K562 (cell line): Measurements from ENCODE around the gene FNBP1. TPM values are rescaled to one million over a fixed set of nuclear protein-coding genes. Genes with fewer than 3 reads are reported as not detected.
A peak's percentile ranks its signal among the peaks of the same experiment; 100 is the strongest.

Source experiments
- BHLHE40 ChIP-seq: IDR thresholded peaks from 2 replicates; pipeline ENCODE4 v1.6.1; 2011; ENCODE audit warnings: low read length, improper control_type of control experiment
- C11orf30 ChIP-seq: fragments of 450-650 bp; IDR thresholded peaks from 2 replicates; pipeline ENCODE4 v1.6.1; 2016; ENCODE audit warnings: low read depth, mild to moderate bottlenecking
- CREM ChIP-seq: IDR thresholded peaks from 2 replicates; pipeline ENCODE4 v1.6.1; 2014; ENCODE audit warnings: antibody characterized with exemption, low read depth
- HDAC1 ChIP-seq, 2 experiments: fragments of 450-650 bp; IDR thresholded peaks; 2 replicates each; pipeline ENCODE4 v1.6.1; 2016 to 2017; ENCODE audit warnings: inconsistent platforms in 1 of 2, mild to moderate bottlenecking in 1 of 2, moderate library complexity in 1 of 2
- LCOR ChIP-seq: sonication (generic); formaldehyde crosslinking; IDR thresholded peaks from 2 replicates; pipeline ENCODE4 v1.8.0; 2022; ENCODE audit warnings: mild to moderate bottlenecking, missing genetic modification reagents
- SAFB2 ChIP-seq: fragments of 200-400 bp; formaldehyde crosslinking; IDR thresholded peaks from 2 replicates; pipeline ENCODE4 v1.6.1; 2018; ENCODE audit warnings: borderline replicate concordance, low read length, low read depth, moderate library complexity; ENCODE audit not compliant: severe bottlenecking
- SMAD4 ChIP-seq: fragments of 250-450 bp; sonication (Bioruptor Pico); conservative IDR thresholded peaks from 2 replicates; pipeline ENCODE4 v1.8.0; 2021; ENCODE audit warnings: inconsistent platforms, mild to moderate bottlenecking, moderate library complexity
- SNIP1 ChIP-seq: fragments of 450-650 bp; IDR thresholded peaks from 2 replicates; pipeline ENCODE4 v1.7.1; 2017; ENCODE audit warnings: low read depth, mild to moderate bottlenecking
- SOX6 ChIP-seq: fragments of 450-650 bp; IDR thresholded peaks from 2 replicates; pipeline ENCODE4 v1.6.1; 2014; ENCODE audit warnings: mild to moderate bottlenecking
- TGIF2 ChIP-seq: sonication (generic); formaldehyde crosslinking; IDR thresholded peaks from 2 replicates; pipeline ENCODE4 v1.8.1; 2022; ENCODE audit warnings: mild to moderate bottlenecking, missing genetic modification reagents, moderate library complexity
- XRCC3 ChIP-seq: fragments of 450-650 bp; IDR thresholded peaks from 2 replicates; pipeline ENCODE4 v1.6.1; 2017; ENCODE audit warnings: mild to moderate bottlenecking, moderate library complexity
- ZNF253 ChIP-seq: fragments of 250-450 bp; sonication (Bioruptor Pico); conservative IDR thresholded peaks from 2 replicates; pipeline ENCODE4 v1.6.1; 2021; ENCODE audit warnings: mild to moderate bottlenecking
- ZNF644 ChIP-seq: fragments of 200-800 bp; sonication (Bioruptor generic); IDR thresholded peaks from 2 replicates; pipeline ENCODE4 v1.6.1; 2016; ENCODE audit warnings: low read depth, missing genetic modification characterization, missing compliant biosample characterization
- ZNF77 ChIP-seq: fragments of 250-450 bp; sonication (Bioruptor Pico); IDR thresholded peaks from 2 replicates; pipeline ENCODE4 v1.5.0; 2020
- polyA plus RNA-seq, 8 experiments: library from polyadenylated mRNA; depleted of rRNA in 4 of 8; stranded (reverse) in 5 of 8; unstranded in 3 of 8; fragments of >200 nt; fragmentation: Nextera tagmentation in 2 of 8; fragmentation: Illumina TruSeq in 1 of 8; extraction: Ambion mirVana in 2 of 8; extraction: Trizol in 1 of 8; gene quantifications; 2 replicates each; pipeline versions ENCODE4 v1.2.1 to v1.2.3, GENCODE V29; 2011 to 2014; ENCODE audit warnings: inconsistent platforms in 1 of 8, missing spikeins in 1 of 8
- total RNA-seq, 7 experiments: library from RNA; depleted of rRNA in 6 of 7; stranded (reverse); fragments of >200 nt in 6 of 7; fragmentation: Illumina TruSeq in 2 of 7; extraction: Trizol in 2 of 7; gene quantifications; 2 replicates each; pipeline versions ENCODE4 v1.2.1 to v1.2.3, GENCODE V29; 2011 to 2021; ENCODE audit warnings: low replicate concordance in 1 of 7
- TF ChIP-seq, protein P1 (sequence below): fragments of 450-650 bp; IDR thresholded peaks from 2 replicates; pipeline ENCODE4 v1.6.1; 2018; ENCODE audit not compliant: partially characterized antibody
- TF ChIP-seq, protein P2 (sequence below): fragments of 450-650 bp; IDR thresholded peaks from 2 replicates; pipeline ENCODE4 v1.6.1; 2017; ENCODE audit warnings: antibody characterized with exemption
- TF ChIP-seq, protein P3 (sequence below): fragments of 250-450 bp; sonication (Bioruptor Pico); IDR thresholded peaks from 2 replicates; pipeline ENCODE4 v1.9.0; 2021; ENCODE audit warnings: mild to moderate bottlenecking, inconsistent platforms
- TF ChIP-seq, protein P4 (sequence below): fragments of 200-800 bp; sonication (Bioruptor generic); IDR thresholded peaks from 2 replicates; pipeline ENCODE4 v1.6.1; 2017; ENCODE audit warnings: missing genetic modification characterization, missing compliant biosample characterization

FNBP1 gene
- total and polyA plus RNA-seq, 9 of the 15 experiments (the other 6 are each of a cell fraction or from before 2014, with no cell fraction given), result 1.8 to 14.9 (median 7.6) TPM

DNA sequence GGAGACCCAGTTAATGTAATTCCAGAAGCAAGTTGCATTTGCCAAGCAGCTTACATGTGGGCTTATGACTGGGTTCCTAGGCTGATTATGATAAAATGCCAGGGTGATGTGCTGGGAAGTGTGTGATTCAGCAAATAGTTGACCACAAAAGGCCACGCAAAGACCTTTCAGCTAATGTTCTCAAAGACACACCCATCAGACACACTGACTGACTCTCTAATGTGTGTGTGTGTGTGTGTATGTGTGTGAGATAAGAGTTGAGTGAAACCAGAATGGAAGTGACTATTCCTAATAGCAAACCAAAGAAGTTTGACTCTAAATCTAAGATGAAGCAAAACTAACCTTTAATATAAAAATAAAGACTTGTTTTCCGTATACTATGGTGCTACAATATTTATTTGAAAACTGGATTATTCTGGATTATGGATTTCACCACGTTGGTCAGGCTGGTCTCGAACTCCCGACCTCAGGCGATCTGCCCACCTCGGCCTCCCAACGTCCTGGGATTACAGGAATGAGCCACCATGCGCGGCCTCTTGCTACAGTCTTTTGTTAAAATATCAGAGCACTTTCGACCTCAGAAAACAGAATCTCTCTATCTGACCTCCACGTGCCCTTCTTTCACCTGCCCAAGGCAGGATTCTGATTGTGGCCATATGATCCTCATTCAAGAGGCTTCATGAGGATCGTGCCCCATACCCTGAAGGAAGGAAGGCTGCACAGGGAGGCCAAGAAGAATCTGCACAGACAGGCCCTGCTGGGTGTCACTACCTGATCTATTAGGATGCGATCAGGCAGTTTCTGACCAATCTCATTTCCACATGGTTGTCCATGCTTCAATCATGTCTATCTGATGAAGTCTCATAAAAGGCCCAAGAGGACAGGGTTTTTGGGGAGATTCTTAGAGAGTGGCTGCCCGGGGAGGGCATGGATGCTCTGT is 132.1 kb downstream of the FNBP1 start (continued):
- TF ChIP-seq LCOR (CRISPR knock-in tag) (no peak), SMAD4 (peak; percentile 70; the same call in 1 of the 2 replicates), C11orf30 (peak; percentile 98), SAFB2 (no peak), BHLHE40 (peak; percentile 89), ZNF77 (CRISPR knock-in tag) (no peak), XRCC3 (no peak), CREM (peak; percentile 78), SOX6 (peak; percentile 96), SNIP1 (no peak), ZNF644 (tag) (0 out of 2 replicates have a peak, but pooled peaks have one; percentile 40), TGIF2 (no peak), HDAC1 (IDR thresholded peaks at IDR 0.05) (peak; percentile 59 to 98; a peak in 3 of 4 replicates), ZNF253 (CRISPR knock-in tag) (no peak)
- TF ChIP-seq, protein P1, sequence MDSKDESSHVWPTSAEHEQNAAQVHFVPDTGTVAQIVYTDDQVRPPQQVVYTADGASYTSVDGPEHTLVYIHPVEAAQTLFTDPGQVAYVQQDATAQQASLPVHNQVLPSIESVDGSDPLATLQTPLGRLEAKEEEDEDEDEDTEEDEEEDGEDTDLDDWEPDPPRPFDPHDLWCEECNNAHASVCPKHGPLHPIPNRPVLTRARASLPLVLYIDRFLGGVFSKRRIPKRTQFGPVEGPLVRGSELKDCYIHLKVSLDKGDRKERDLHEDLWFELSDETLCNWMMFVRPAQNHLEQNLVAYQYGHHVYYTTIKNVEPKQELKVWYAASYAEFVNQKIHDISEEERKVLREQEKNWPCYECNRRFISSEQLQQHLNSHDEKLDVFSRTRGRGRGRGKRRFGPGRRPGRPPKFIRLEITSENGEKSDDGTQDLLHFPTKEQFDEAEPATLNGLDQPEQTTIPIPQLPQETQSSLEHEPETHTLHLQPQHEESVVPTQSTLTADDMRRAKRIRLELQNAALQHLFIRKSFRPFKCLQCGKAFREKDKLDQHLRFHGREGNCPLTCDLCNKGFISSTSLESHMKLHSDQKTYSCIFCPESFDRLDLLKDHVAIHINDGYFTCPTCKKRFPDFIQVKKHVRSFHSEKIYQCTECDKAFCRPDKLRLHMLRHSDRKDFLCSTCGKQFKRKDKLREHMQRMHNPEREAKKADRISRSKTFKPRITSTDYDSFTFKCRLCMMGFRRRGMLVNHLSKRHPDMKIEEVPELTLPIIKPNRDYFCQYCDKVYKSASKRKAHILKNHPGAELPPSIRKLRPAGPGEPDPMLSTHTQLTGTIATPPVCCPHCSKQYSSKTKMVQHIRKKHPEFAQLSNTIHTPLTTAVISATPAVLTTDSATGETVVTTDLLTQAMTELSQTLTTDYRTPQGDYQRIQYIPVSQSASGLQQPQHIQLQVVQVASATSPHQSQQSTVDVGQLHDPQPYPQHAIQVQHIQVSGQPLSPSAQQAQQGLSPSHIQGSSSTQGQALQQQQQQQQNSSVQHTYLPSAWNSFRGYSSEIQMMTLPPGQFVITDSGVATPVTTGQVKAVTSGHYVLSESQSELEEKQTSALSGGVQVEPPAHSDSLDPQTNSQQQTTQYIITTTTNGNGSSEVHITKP, result peak; percentile 24
- TF ChIP-seq, protein P2, sequence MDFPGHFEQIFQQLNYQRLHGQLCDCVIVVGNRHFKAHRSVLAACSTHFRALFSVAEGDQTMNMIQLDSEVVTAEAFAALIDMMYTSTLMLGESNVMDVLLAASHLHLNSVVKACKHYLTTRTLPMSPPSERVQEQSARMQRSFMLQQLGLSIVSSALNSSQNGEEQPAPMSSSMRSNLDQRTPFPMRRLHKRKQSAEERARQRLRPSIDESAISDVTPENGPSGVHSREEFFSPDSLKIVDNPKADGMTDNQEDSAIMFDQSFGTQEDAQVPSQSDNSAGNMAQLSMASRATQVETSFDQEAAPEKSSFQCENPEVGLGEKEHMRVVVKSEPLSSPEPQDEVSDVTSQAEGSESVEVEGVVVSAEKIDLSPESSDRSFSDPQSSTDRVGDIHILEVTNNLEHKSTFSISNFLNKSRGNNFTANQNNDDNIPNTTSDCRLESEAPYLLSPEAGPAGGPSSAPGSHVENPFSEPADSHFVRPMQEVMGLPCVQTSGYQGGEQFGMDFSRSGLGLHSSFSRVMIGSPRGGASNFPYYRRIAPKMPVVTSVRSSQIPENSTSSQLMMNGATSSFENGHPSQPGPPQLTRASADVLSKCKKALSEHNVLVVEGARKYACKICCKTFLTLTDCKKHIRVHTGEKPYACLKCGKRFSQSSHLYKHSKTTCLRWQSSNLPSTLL, result no peak
- TF ChIP-seq, protein P3, sequence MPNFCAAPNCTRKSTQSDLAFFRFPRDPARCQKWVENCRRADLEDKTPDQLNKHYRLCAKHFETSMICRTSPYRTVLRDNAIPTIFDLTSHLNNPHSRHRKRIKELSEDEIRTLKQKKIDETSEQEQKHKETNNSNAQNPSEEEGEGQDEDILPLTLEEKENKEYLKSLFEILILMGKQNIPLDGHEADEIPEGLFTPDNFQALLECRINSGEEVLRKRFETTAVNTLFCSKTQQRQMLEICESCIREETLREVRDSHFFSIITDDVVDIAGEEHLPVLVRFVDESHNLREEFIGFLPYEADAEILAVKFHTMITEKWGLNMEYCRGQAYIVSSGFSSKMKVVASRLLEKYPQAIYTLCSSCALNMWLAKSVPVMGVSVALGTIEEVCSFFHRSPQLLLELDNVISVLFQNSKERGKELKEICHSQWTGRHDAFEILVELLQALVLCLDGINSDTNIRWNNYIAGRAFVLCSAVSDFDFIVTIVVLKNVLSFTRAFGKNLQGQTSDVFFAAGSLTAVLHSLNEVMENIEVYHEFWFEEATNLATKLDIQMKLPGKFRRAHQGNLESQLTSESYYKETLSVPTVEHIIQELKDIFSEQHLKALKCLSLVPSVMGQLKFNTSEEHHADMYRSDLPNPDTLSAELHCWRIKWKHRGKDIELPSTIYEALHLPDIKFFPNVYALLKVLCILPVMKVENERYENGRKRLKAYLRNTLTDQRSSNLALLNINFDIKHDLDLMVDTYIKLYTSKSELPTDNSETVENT (CRISPR knock-in tag), result no peak
- TF ChIP-seq, protein P4, sequence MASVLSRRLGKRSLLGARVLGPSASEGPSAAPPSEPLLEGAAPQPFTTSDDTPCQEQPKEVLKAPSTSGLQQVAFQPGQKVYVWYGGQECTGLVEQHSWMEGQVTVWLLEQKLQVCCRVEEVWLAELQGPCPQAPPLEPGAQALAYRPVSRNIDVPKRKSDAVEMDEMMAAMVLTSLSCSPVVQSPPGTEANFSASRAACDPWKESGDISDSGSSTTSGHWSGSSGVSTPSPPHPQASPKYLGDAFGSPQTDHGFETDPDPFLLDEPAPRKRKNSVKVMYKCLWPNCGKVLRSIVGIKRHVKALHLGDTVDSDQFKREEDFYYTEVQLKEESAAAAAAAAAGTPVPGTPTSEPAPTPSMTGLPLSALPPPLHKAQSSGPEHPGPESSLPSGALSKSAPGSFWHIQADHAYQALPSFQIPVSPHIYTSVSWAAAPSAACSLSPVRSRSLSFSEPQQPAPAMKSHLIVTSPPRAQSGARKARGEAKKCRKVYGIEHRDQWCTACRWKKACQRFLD (CRISPR knock-in tag), result 0 out of 2 replicates have a peak, but pooled peaks have one; percentile 40
